Measurements from ENCODE around the gene SLC22A3.

- TF ChIP-seq CTCF (IDR thresholded peaks at IDR 0.05; ENCODE audit: insufficient read depth, low read depth, low read length): no peak
- TF ChIP-seq EZH2 (IDR thresholded peaks at IDR 0.05; ENCODE audit: insufficient read depth, low read length): no peak
Observed at GRCh38 chr6:160430203-160430602, 82.0 kb downstream of the SLC22A3 start.
